Testis (tissue), 2 donors: Measurements from ENCODE around the gene GARIN1A.

Experiments used
- POLR2A ChIP-seq: fragments of 450-650 bp; IDR thresholded peaks from one replicate; pipeline ENCODE4 v1.6.1; 2017; ENCODE audit warnings: antibody characterized with exemption, mild to moderate bottlenecking, moderate library complexity
- TF ChIP-seq, protein P1 (sequence below), 3 experiments: fragments of 450-650 bp in 2 of 3; fragments of 200-600 bp in 1 of 3; sonication (generic) in 1 of 3; IDR thresholded peaks; one replicate each; pipeline ENCODE4 v1.5.1; 2016 to 2019; ENCODE audit warnings: antibody characterized with exemption in 3 of 3, mild to moderate bottlenecking in 2 of 3, moderate library complexity in 1 of 3

DNA sequence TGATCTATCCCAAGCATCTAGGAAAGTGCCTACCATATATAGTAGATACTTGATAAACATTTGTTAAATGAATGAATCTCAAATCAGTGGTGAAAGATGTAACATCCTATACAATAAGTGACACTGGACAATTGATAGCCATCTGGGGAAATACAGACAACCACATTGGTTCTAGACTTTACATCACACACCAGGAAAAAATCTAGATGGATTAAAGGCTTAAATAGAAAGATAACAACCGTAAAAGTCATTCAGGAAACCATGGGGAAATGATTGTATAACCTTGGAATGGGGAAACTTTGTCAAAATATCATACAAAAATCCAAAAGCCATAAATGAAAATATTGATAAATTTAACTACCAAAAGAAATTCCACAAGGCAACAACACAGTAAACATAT lies 7.0 kb upstream of the GARIN1A start:
- no peak for TF ChIP-seq POLR2A
- TF ChIP-seq, protein P1, sequence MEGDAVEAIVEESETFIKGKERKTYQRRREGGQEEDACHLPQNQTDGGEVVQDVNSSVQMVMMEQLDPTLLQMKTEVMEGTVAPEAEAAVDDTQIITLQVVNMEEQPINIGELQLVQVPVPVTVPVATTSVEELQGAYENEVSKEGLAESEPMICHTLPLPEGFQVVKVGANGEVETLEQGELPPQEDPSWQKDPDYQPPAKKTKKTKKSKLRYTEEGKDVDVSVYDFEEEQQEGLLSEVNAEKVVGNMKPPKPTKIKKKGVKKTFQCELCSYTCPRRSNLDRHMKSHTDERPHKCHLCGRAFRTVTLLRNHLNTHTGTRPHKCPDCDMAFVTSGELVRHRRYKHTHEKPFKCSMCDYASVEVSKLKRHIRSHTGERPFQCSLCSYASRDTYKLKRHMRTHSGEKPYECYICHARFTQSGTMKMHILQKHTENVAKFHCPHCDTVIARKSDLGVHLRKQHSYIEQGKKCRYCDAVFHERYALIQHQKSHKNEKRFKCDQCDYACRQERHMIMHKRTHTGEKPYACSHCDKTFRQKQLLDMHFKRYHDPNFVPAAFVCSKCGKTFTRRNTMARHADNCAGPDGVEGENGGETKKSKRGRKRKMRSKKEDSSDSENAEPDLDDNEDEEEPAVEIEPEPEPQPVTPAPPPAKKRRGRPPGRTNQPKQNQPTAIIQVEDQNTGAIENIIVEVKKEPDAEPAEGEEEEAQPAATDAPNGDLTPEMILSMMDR (IDR thresholded peaks at IDR 0.05), result no peak
